ENCODE data around the gene PPP1R9A. TPM values are rescaled to one million over a fixed set of nuclear protein-coding genes. Genes with fewer than 3 reads are reported as not detected.

The PPP1R9A gene
- polyA plus RNA-seq, 3 donors, result not detected

- H3K9me3 ChIP-seq (replicated peaks in 1 of 2; ENCODE audit: control insufficient read depth in 1 of 2, insufficient read depth in 1 of 2, low read length in 2 of 2), result no peaks in the 10 kb centered on the region
- H2AFZ ChIP-seq (ENCODE audit: insufficient read depth, low read depth, low read length, poor library complexity, severe bottlenecking), result no peak overlapping the region
- no peaks in the 10 kb centered on the region for H3K4me1 ChIP-seq (ENCODE audit: control insufficient read depth in 1 of 2, insufficient read depth in 2 of 2, low read length in 2 of 2)
- Mint-ChIP-seq H3K27me3 (ENCODE audit: low read depth in 3 of 3) (no peaks in the 10 kb centered on the region), H3K4me1 (peaks cover 11% of the 10 kb centered on the region), H3K27ac (no peak overlapping the region), H3K36me3 (no peaks in the 10 kb centered on the region), H3K4me3 (no peak overlapping the region), H3K9me3 (peaks cover 0 to 7% (median 3%) of the 10 kb centered on the region in 7 donors)
- H3K79me2 ChIP-seq (ENCODE audit: insufficient read depth, low read length), result no peaks in the 10 kb centered on the region
- no peak overlapping the region for H3K27ac ChIP-seq (ENCODE audit: low read depth in 1 of 2, low read length in 2 of 2)
- no peaks in the 10 kb centered on the region for H4K20me1 ChIP-seq (ENCODE audit: insufficient read depth, low read length)
- H3K36me3 ChIP-seq (replicated peaks in 1 of 2; ENCODE audit: control insufficient read depth in 1 of 2, insufficient read depth in 2 of 2, low read length in 2 of 2), result no peaks in the 10 kb centered on the region
- H3K9ac ChIP-seq (ENCODE audit: insufficient read depth, low read length, poor library complexity, severe bottlenecking), result no peak overlapping the region
- no CpG with 5 or more reads among the region's 2 CpGs for WGBS (ENCODE audit: insufficient coverage)
- TF ChIP-seq, protein P1, sequence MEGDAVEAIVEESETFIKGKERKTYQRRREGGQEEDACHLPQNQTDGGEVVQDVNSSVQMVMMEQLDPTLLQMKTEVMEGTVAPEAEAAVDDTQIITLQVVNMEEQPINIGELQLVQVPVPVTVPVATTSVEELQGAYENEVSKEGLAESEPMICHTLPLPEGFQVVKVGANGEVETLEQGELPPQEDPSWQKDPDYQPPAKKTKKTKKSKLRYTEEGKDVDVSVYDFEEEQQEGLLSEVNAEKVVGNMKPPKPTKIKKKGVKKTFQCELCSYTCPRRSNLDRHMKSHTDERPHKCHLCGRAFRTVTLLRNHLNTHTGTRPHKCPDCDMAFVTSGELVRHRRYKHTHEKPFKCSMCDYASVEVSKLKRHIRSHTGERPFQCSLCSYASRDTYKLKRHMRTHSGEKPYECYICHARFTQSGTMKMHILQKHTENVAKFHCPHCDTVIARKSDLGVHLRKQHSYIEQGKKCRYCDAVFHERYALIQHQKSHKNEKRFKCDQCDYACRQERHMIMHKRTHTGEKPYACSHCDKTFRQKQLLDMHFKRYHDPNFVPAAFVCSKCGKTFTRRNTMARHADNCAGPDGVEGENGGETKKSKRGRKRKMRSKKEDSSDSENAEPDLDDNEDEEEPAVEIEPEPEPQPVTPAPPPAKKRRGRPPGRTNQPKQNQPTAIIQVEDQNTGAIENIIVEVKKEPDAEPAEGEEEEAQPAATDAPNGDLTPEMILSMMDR (IDR thresholded peaks at IDR 0.05), result no peak
- intact Hi-C loops (cut with micrococcal nuclease), result no loop called here
- no peak for DNase-seq
- H3K27me3 ChIP-seq (ENCODE audit: control insufficient read depth in 2 of 2, insufficient read depth in 2 of 2, low read length in 2 of 2), result no peaks in the 10 kb centered on the region
- no peak overlapping the region for H3K4me2 ChIP-seq (replicated peaks; ENCODE audit: extremely low read depth, low read length, poor library complexity, severe bottlenecking)
- H3K4me3 ChIP-seq (replicated peaks in 1 of 3; ENCODE audit: low read depth in 2 of 3, low read length in 3 of 3), result no peak overlapping the region
Measured at GRCh38 chr7:95097851-95098250, 190.5 kb downstream of the PPP1R9A start.

DNA sequence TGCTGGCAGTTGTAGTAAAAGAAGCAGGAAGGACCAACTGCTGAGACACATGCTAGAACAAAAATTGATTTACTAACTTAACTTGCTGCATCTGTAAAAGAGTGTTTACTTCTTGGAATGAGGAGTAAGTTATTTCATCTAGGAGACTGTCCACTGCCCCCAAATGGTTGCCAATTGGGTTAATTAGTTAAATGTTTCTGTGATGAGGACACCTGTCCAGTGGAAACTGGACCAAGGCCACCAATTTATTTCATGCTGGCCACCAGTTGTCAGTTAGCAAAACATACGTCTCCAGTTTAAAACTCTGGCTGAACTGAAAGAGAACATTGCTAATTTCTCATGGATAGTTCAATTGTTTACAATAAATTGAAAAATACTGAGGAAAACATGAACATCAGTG, 191.7 kb downstream of the PPP1R9A start:
- Mint-ChIP-seq H3K36me3 (no peaks in the 10 kb centered on the region), H3K9me3 (peaks cover 0 to 8% (median 3%) of the 10 kb centered on the region in 7 donors), H3K27ac (no peak overlapping the region), H3K27me3 (ENCODE audit: low read depth in 3 of 3) (peaks cover 0 to 2% (median 0%) of the 10 kb centered on the region in 3 donors), H3K4me1 (peaks cover 11% of the 10 kb centered on the region), H3K4me3 (no peak overlapping the region)
- Histone ChIP-seq H3K27me3 (ENCODE audit: control insufficient read depth in 2 of 2, insufficient read depth in 2 of 2, low read length in 2 of 2) (no peaks in the 10 kb centered on the region), H3K27ac (ENCODE audit: low read depth in 1 of 2, low read length in 2 of 2) (no peak overlapping the region), H3K4me3 (replicated peaks in 1 of 3; ENCODE audit: low read depth in 2 of 3, low read length in 3 of 3) (no peak overlapping the region), H3K79me2 (ENCODE audit: insufficient read depth, low read length) (no peaks in the 10 kb centered on the region), H2AFZ (ENCODE audit: insufficient read depth, low read depth, low read length, poor library complexity, severe bottlenecking) (no peak overlapping the region), H3K4me1 (ENCODE audit: control insufficient read depth in 1 of 2, insufficient read depth in 2 of 2, low read length in 2 of 2) (no peaks in the 10 kb centered on the region), H4K20me1 (ENCODE audit: insufficient read depth, low read length) (no peaks in the 10 kb centered on the region), H3K36me3 (replicated peaks in 1 of 2; ENCODE audit: control insufficient read depth in 1 of 2, insufficient read depth in 2 of 2, low read length in 2 of 2) (no peaks in the 10 kb centered on the region), H3K9me3 (replicated peaks in 1 of 2; ENCODE audit: control insufficient read depth in 1 of 2, insufficient read depth in 1 of 2, low read length in 2 of 2) (no peaks in the 10 kb centered on the region), H3K4me2 (replicated peaks; ENCODE audit: extremely low read depth, low read length, poor library complexity, severe bottlenecking) (no peak overlapping the region), H3K9ac (ENCODE audit: insufficient read depth, low read length, poor library complexity, severe bottlenecking) (no peak overlapping the region)
- WGBS (ENCODE audit: insufficient coverage), result no CpG with 5 or more reads among the region's 1 CpG
- TF ChIP-seq, protein P1 (IDR thresholded peaks at IDR 0.05), result no peak
- intact Hi-C loops (cut with micrococcal nuclease), result no loop called here
- DNase-seq, result no peak
